Chondrocyte (in vitro differentiated cells): Measurements from ENCODE around the gene PDE11A. TPM values are rescaled to one million over a fixed set of nuclear protein-coding genes. Genes with fewer than 3 reads are reported as not detected.

Experiments
- DNase-seq: peaks from one replicate; pipeline ENCODE4 v3.0.0; 2021; ENCODE audit warnings: mixed read lengths, low spot score
- H3K27ac Mint-ChIP-seq: one replicate; pipeline ENCODE4 v1.8.0; 2021; ENCODE audit warnings: mild to moderate bottlenecking, moderate library complexity, mixed read lengths; ENCODE audit not compliant: unreplicated experiment
- H3K27me3 Mint-ChIP-seq: 2 replicates; pipeline ENCODE4 v1.8.0; 2021; ENCODE audit warnings: low read depth, mixed read lengths
- H3K36me3 Mint-ChIP-seq: 2 replicates; pipeline ENCODE4 v1.8.0; 2021; ENCODE audit warnings: low read depth, mixed read lengths
- H3K4me1 Mint-ChIP-seq: 2 replicates; pipeline ENCODE4 v1.8.0; 2021; ENCODE audit warnings: low read depth, mild to moderate bottlenecking, mixed read lengths
- H3K4me3 Mint-ChIP-seq: one replicate; pipeline ENCODE4 v1.8.0; 2021; ENCODE audit warnings: mild to moderate bottlenecking, moderate library complexity, mixed read lengths; ENCODE audit not compliant: unreplicated experiment
- H3K9me3 Mint-ChIP-seq: 2 replicates; pipeline ENCODE4 v1.8.0; 2021; ENCODE audit warnings: low read depth, mixed read lengths
- total RNA-seq: library from RNA; stranded (reverse); gene quantifications from 3 replicates; pipeline ENCODE4 v1.2.1, GENCODE V29; 2021
- TF ChIP-seq, protein P1 (sequence below): fragments of 200-600 bp; sonication (generic); IDR thresholded peaks from 2 replicates; pipeline ENCODE4 v1.5.0; 2021; ENCODE audit warnings: antibody characterized with exemption, mild to moderate bottlenecking, moderate library complexity

The PDE11A gene
- total RNA-seq, 1 donor from 2014 or later, result 2.1 TPM

DNA sequence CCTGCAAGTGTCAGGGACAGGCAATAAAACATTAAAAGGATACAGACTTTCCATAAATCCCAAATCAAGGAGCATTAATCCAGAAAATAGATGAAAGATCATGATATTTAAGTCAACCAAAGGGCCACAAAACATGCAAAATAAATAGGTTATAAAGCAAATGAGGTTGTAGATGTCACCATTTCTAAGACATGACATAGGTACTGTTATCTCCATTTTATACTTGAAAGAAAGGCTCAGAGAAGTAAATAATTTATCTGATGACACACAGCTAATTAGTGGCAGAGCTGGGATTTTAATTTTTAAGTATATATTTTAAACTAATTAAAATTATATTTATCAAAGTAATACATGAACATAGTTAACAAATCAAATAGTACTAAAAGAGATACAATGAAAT, 378.2 kb downstream of the PDE11A start:
- no peaks in the 10 kb centered on the region for H3K36me3 Mint-ChIP-seq
- H3K27ac Mint-ChIP-seq, result no peak overlapping the region
- H3K4me3 Mint-ChIP-seq, result no peak overlapping the region
- peaks cover 5% of the 10 kb centered on the region for H3K27me3 Mint-ChIP-seq
- no peaks in the 10 kb centered on the region for H3K9me3 Mint-ChIP-seq
- TF ChIP-seq, protein P1, sequence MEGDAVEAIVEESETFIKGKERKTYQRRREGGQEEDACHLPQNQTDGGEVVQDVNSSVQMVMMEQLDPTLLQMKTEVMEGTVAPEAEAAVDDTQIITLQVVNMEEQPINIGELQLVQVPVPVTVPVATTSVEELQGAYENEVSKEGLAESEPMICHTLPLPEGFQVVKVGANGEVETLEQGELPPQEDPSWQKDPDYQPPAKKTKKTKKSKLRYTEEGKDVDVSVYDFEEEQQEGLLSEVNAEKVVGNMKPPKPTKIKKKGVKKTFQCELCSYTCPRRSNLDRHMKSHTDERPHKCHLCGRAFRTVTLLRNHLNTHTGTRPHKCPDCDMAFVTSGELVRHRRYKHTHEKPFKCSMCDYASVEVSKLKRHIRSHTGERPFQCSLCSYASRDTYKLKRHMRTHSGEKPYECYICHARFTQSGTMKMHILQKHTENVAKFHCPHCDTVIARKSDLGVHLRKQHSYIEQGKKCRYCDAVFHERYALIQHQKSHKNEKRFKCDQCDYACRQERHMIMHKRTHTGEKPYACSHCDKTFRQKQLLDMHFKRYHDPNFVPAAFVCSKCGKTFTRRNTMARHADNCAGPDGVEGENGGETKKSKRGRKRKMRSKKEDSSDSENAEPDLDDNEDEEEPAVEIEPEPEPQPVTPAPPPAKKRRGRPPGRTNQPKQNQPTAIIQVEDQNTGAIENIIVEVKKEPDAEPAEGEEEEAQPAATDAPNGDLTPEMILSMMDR, result no peak
- no peak for DNase-seq
- H3K4me1 Mint-ChIP-seq, result no peaks in the 10 kb centered on the region

DNA sequence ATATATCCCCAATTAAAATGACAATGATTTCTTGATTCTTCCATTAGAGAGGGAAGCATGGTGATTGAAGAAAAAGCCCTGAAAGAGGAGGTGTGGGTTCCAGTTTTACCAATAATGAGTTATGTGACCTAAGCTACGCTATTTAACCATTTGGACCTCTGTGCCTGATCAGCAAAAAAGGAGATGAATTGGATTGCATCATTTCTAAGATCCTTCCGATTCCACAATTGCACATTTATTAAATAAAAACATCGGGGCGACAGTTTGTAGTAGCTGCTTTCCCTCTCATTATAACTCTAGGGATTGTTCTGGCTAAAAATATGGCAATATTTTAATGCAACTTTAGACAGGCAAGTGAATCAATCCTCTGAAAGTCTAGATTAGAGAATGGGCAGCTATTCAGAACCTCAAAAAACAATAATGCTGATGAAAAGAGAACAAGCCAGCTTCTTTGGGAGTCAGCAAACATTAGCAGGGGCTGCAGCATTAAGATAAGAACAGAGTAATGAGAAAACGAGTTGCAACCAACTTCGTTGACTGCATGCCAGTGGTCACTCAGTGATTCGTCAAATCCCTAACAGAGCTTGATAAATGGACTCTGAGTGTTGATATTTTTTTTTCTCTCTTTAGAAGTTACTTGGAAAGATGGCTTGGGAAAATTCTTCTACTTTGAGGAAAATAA, 378.8 kb downstream of the PDE11A start:
- Mint-ChIP-seq H3K9me3 (no peaks in the 10 kb centered on the region), H3K4me3 (no peak overlapping the region), H3K27ac (no peak overlapping the region), H3K27me3 (peaks cover 5% of the 10 kb centered on the region), H3K36me3 (no peaks in the 10 kb centered on the region), H3K4me1 (no peaks in the 10 kb centered on the region)
- DNase-seq, result no peak
- TF ChIP-seq, protein P1, result no peak

DNA sequence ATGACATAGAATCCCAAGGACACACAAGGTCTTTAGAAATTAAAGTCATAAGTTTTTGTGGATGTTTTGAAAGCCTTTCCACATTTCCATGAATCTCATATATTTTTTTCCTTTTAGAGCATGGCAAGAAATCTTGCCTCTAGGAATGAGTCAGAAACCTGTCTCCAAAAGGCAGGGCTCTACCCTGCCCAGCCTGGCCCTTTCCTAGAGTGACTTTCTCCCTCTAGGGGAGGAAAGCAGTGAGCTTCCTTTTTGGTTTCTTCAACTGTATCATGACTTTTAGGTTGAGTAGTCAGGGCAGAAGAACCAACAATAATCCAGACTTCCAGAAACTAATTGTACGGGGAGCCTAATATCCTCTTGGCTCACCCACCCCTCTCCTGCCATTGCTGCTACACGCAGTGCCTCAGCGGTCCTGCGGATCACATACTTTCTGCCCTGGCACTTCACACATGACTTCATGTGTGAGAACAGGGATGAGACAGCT, 379.8 kb downstream of the PDE11A start:
- no peak overlapping the region for H3K4me3 Mint-ChIP-seq
- H3K27ac Mint-ChIP-seq, result no peak overlapping the region
- TF ChIP-seq, protein P1, result no peak
- no peaks in the 10 kb centered on the region for H3K4me1 Mint-ChIP-seq
- no peak for DNase-seq
- no peaks in the 10 kb centered on the region for H3K36me3 Mint-ChIP-seq
- peaks cover 5% of the 10 kb centered on the region for H3K27me3 Mint-ChIP-seq
- H3K9me3 Mint-ChIP-seq, result no peaks in the 10 kb centered on the region

DNA sequence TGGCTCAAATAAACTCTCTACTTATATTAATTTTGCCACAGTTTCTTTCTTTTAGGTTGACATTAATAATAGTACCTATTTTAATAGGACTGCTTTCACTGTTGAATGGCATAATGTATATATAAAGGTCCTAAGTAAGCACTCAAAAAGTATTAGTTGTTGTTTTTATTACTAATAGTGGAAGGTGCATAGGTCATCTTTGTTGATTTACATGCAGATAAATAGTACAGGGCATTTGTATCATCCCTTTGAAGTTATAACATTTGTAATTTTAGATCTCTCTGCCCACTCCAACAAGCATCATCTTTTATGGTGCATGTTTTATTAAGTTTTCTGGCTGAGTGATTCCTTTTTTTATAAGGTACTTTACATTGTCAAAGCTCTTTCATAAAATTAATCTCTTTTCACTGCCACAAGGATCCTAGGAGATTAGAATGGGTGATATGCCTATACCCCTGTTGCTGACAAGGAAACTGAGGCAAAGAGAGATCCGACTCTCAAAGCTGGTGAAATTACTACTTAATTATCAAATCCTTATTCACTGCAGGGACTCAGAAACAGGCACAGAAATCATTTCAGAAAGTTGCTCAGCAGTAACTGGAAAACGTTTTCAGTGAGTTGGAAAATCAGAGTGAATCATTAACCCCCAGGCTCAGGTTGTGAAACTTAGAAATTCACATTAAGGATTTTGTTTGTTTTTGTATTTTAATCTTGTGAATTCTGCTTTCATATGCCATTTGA, 380.4 kb downstream of the PDE11A start:
- H3K4me3 Mint-ChIP-seq, result no peak overlapping the region
- TF ChIP-seq, protein P1, result no peak
- no peaks in the 10 kb centered on the region for H3K4me1 Mint-ChIP-seq
- H3K27me3 Mint-ChIP-seq, result peaks cover 5% of the 10 kb centered on the region
- no peak for DNase-seq
- H3K36me3 Mint-ChIP-seq, result no peaks in the 10 kb centered on the region
- H3K27ac Mint-ChIP-seq, result no peak overlapping the region
- no peaks in the 10 kb centered on the region for H3K9me3 Mint-ChIP-seq

DNA sequence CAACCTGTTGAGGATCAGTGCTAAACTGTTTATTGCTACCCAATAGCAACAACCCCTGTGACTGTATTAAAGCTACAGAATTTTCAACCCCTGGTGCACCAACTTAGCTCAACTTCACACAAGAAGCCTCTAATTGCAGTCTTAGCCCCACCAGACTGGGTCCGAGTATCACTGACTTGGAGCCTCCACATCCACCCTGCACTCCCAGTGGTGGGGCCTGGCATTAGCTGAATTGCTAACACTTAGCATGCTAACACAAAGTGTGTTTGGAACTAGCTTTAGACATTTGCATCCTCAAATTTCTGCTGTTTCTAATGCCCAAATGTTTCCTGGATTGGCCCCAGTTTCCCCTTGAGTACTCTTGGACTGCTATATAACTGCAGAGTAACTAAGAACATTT, 381.4 kb downstream of the PDE11A start:
- no peak for DNase-seq
- TF ChIP-seq, protein P1, result no peak
- no peaks in the 10 kb centered on the region for H3K4me1 Mint-ChIP-seq
- H3K36me3 Mint-ChIP-seq, result no peaks in the 10 kb centered on the region
- no peaks in the 10 kb centered on the region for H3K9me3 Mint-ChIP-seq
- peaks cover 4% of the 10 kb centered on the region for H3K27me3 Mint-ChIP-seq
- H3K27ac Mint-ChIP-seq, result no peak overlapping the region
- no peak overlapping the region for H3K4me3 Mint-ChIP-seq
